ENCODE data around the gene NME3.

NME3 gene

GRCh38 chr16:1769402-1770300 lies 1.7 kb downstream of the NME3 start:
- DNase-seq, result no peak
- peaks cover 50% of the 10 kb centered on the region for H3K36me3 ChIP-seq (replicated peaks)
- no peak overlapping the region for H3K4me3 ChIP-seq (ENCODE audit: low read depth, low read length)
- TF ChIP-seq CTCF (IDR thresholded peaks at IDR 0.05; ENCODE audit: low read depth, low read length, missing control alignments), result no peak
- in situ Hi-C loops (cut with HindIII; ENCODE audit: low pct_ligation_motif_present, low sequenced_read_pairs), result no loop called here
- no peak overlapping the region for H3K27ac ChIP-seq
- no peaks in the 10 kb centered on the region for H3K27me3 ChIP-seq (replicated peaks)

GRCh38 chr16:1768767-1769401 lies 2.5 kb downstream of the NME3 start:
- no peak overlapping the region for H3K27ac ChIP-seq
- no peak overlapping the region for H3K4me3 ChIP-seq (ENCODE audit: low read depth, low read length)
- TF ChIP-seq CTCF (IDR thresholded peaks at IDR 0.05; ENCODE audit: low read depth, low read length, missing control alignments), result no peak
- no peaks in the 10 kb centered on the region for H3K27me3 ChIP-seq (replicated peaks)
- DNase-seq, result no peak
- in situ Hi-C loops (cut with HindIII; ENCODE audit: low pct_ligation_motif_present, low sequenced_read_pairs), result no loop called here
- H3K36me3 ChIP-seq (replicated peaks), result peaks cover 57% of the 10 kb centered on the region

- Histone ChIP-seq H3K27me3 (replicated peaks) (no peaks in the 10 kb centered on the region), H3K27ac (no peak overlapping the region), H3K36me3 (replicated peaks) (peaks cover 60% of the 10 kb centered on the region), H3K4me3 (ENCODE audit: low read depth, low read length) (no peak overlapping the region)
- TF ChIP-seq CTCF (IDR thresholded peaks at IDR 0.05; ENCODE audit: low read depth, low read length, missing control alignments), result no peak
- in situ Hi-C loops (cut with HindIII; ENCODE audit: low pct_ligation_motif_present, low sequenced_read_pairs), result no loop called here
- DNase-seq, result no peak
Observed at GRCh38 chr16:1768061-1768766, 3.1 kb downstream of the NME3 start.

GRCh38 chr16:1767116-1767994 lies 4.0 kb downstream of the NME3 start:
- Histone ChIP-seq H3K27ac (no peak overlapping the region), H3K4me3 (ENCODE audit: low read depth, low read length) (no peak overlapping the region), H3K27me3 (replicated peaks) (no peaks in the 10 kb centered on the region), H3K36me3 (replicated peaks) (peaks cover 69% of the 10 kb centered on the region)
- no peak for TF ChIP-seq CTCF (IDR thresholded peaks at IDR 0.05; ENCODE audit: low read depth, low read length, missing control alignments)
- DNase-seq, result no peak
- in situ Hi-C loops (cut with HindIII; ENCODE audit: low pct_ligation_motif_present, low sequenced_read_pairs), result no loop called here

- Histone ChIP-seq H3K4me3 (ENCODE audit: low read depth, low read length) (no peak overlapping the region), H3K36me3 (replicated peaks) (peaks cover 75% of the 10 kb centered on the region), H3K27me3 (replicated peaks) (no peaks in the 10 kb centered on the region), H3K27ac (no peak overlapping the region)
- in situ Hi-C loops (cut with HindIII; ENCODE audit: low pct_ligation_motif_present, low sequenced_read_pairs), result no loop called here
- TF ChIP-seq CTCF (IDR thresholded peaks at IDR 0.05; ENCODE audit: low read depth, low read length, missing control alignments), result no peak
- no peak for DNase-seq
Observed at GRCh38 chr16:1766701-1767100, 4.6 kb downstream of the NME3 start.
